ENCODE results near the gene USH2A. TPM values are rescaled to one million over a fixed set of nuclear protein-coding genes. Genes with fewer than 3 reads are reported as not detected.
"Not testable (repeated sequence)": the region's sequence is repeated elsewhere in the genome, so short reads cannot be mapped to it uniquely, and the experiment has no call there.

The USH2A gene
- total RNA-seq, 2 experiments from 2014 or later = not detected

- no peaks in the 10 kb centered on the region for H3K27me3 Mint-ChIP-seq
- ATAC-seq (no peak), DNase-seq (no peak)
- no peak overlapping the region for H3K4me3 Mint-ChIP-seq
- intact Hi-C loops (cut with micrococcal nuclease) = no loop called here
- H3K27ac Mint-ChIP-seq = no peak overlapping the region
- TF ChIP-seq CTCF (IDR thresholded peaks at IDR 0.05) = no peak
- peaks cover 9% of the 10 kb centered on the region for H3K9me3 Mint-ChIP-seq
- H3K4me1 Mint-ChIP-seq (ENCODE audit: low read depth) = no peaks in the 10 kb centered on the region
- no peaks in the 10 kb centered on the region for H3K36me3 Mint-ChIP-seq (ENCODE audit: low read depth)
- CTCF ChIA-PET = no interaction called here
- POLR2A ChIA-PET = no interaction called here
These were observed 398.7 kb downstream of the USH2A start for GRCh38 chr1:216024546-216024945.

GRCh38 chr1:216020743-216021345 lies 402.4 kb downstream of the USH2A start:
- intact Hi-C loops (cut with micrococcal nuclease) = no loop called here
- ChIA-PET POLR2A (no interaction called here), CTCF (no interaction called here)
- Mint-ChIP-seq H3K9me3 (peaks cover 6% of the 10 kb centered on the region), H3K27ac (no peak overlapping the region), H3K36me3 (ENCODE audit: low read depth) (no peaks in the 10 kb centered on the region), H3K4me3 (no peak overlapping the region), H3K27me3 (no peaks in the 10 kb centered on the region), H3K4me1 (ENCODE audit: low read depth) (no peaks in the 10 kb centered on the region)
- TF ChIP-seq CTCF (IDR thresholded peaks at IDR 0.05) = no peak
- ATAC-seq = no peak
- DNase-seq = no peak

- TF ChIP-seq CTCF (IDR thresholded peaks at IDR 0.05) = no peak
- H3K27me3 Mint-ChIP-seq = no peaks in the 10 kb centered on the region
- DNase-seq = no peak
- ChIA-PET POLR2A (no interaction called here), CTCF (no interaction called here)
- no peak for ATAC-seq
- no peaks in the 10 kb centered on the region for H3K4me1 Mint-ChIP-seq (ENCODE audit: low read depth)
- no peak overlapping the region for H3K27ac Mint-ChIP-seq
- H3K4me3 Mint-ChIP-seq = no peak overlapping the region
- intact Hi-C loops (cut with micrococcal nuclease) = no loop called here
- no peaks in the 10 kb centered on the region for H3K36me3 Mint-ChIP-seq (ENCODE audit: low read depth)
- H3K9me3 Mint-ChIP-seq = peaks cover 3% of the 10 kb centered on the region
These were observed 408.1 kb downstream of the USH2A start for GRCh38 chr1:216015116-216015515.

- no peak for TF ChIP-seq CTCF (IDR thresholded peaks at IDR 0.05)
- ChIA-PET POLR2A (no interaction called here), CTCF (no interaction called here)
- no peaks in the 10 kb centered on the region for H3K27me3 Mint-ChIP-seq
- no peaks in the 10 kb centered on the region for H3K36me3 Mint-ChIP-seq (ENCODE audit: low read depth)
- no peak for DNase-seq
- peaks cover 3% of the 10 kb centered on the region for H3K9me3 Mint-ChIP-seq
- no peak for ATAC-seq
- H3K4me3 Mint-ChIP-seq = no peak overlapping the region
- no peak overlapping the region for H3K27ac Mint-ChIP-seq
- no peaks in the 10 kb centered on the region for H3K4me1 Mint-ChIP-seq (ENCODE audit: low read depth)
- intact Hi-C loops (cut with micrococcal nuclease) = no loop called here
These were observed 409.2 kb downstream of the USH2A start for GRCh38 chr1:216014086-216014485.

- H3K4me3 Mint-ChIP-seq; intact Hi-C loops (cut with micrococcal nuclease); POLR2A ChIA-PET; H3K36me3 Mint-ChIP-seq (ENCODE audit: low read depth); ATAC-seq; CTCF ChIA-PET; H3K4me1 Mint-ChIP-seq (ENCODE audit: low read depth); H3K27me3 Mint-ChIP-seq; H3K27ac Mint-ChIP-seq; DNase-seq; H3K9me3 Mint-ChIP-seq: not testable (repeated sequence)
These were observed 413.8 kb downstream of the USH2A start for GRCh38 chr1:216009456-216009855.

- ATAC-seq = no peak
- no peaks in the 10 kb centered on the region for H3K4me1 Mint-ChIP-seq (ENCODE audit: low read depth)
These were observed 417.3 kb downstream of the USH2A start for GRCh38 chr1:216005916-216006315.

More at GRCh38 chr1:216005916-216006315, 417.3 kb downstream of the USH2A start:
- no peak for DNase-seq
- CTCF ChIA-PET = no interaction called here
- Mint-ChIP-seq H3K4me3 (no peak overlapping the region), H3K27me3 (no peaks in the 10 kb centered on the region), H3K9me3 (peaks cover 2% of the 10 kb centered on the region), H3K27ac (no peak overlapping the region), H3K36me3 (ENCODE audit: low read depth) (no peaks in the 10 kb centered on the region)
- intact Hi-C loops (cut with micrococcal nuclease) = no loop called here
- POLR2A ChIA-PET = no interaction called here
- TF ChIP-seq CTCF (IDR thresholded peaks at IDR 0.05) = no peak
